ENCODE results near the gene CARS1.

DNA sequence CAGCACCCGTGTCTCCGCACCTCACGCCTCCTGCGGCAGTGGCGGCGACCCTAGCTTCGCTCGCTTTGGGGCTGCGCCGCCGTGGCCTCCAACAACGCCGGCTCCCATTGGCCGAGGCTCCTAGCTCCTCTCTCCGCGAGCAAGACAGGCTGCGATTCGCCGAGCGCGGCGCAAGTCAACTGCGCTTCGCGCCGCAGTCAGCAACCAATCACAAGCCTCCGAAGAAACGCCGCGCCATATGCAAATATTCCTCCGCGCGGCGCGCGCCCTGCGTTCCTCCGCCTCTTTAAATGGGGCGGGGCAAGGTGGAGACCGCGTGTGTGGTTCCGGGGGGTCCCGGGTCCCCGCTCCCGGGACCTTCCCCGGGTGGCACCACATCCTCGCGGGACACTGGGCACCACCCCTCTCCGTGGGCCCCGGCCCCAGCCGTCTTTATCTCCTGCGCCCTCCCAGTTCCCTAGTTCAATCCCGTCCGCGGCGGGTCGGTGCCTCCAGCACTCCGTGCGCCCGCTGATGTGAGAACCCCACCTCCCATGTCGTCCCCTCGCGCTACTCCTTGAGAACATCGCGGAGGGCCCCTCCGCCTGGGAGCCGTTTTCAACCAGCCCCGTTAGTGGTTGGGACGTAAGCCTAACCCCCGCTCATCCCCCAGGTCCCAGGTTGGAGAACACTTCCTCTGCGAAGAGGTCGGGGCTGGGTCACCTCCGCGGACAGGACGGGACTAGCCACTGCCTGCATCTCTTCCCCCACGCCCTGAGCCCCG lies 64.8 kb downstream of the CARS1 start, which contains the start of gene NAP1L4:
- peak; percentile 37 to 61 for TF ChIP-seq POLR2A (IDR thresholded peaks at IDR 0.05)
- TF ChIP-seq, protein P1, sequence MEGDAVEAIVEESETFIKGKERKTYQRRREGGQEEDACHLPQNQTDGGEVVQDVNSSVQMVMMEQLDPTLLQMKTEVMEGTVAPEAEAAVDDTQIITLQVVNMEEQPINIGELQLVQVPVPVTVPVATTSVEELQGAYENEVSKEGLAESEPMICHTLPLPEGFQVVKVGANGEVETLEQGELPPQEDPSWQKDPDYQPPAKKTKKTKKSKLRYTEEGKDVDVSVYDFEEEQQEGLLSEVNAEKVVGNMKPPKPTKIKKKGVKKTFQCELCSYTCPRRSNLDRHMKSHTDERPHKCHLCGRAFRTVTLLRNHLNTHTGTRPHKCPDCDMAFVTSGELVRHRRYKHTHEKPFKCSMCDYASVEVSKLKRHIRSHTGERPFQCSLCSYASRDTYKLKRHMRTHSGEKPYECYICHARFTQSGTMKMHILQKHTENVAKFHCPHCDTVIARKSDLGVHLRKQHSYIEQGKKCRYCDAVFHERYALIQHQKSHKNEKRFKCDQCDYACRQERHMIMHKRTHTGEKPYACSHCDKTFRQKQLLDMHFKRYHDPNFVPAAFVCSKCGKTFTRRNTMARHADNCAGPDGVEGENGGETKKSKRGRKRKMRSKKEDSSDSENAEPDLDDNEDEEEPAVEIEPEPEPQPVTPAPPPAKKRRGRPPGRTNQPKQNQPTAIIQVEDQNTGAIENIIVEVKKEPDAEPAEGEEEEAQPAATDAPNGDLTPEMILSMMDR (IDR thresholded peaks at IDR 0.05): no peak

Measured in Peyer's patch (tissue), 4 donors.